NB4 (cell line): ENCODE results near the gene NUDT7.

ENCODE experiments used
- CTCF ChIP-seq: IDR thresholded peaks from one replicate; pipeline ENCODE4 v1.5.1; 2012; ENCODE audit warnings: low read depth, low read length
- MAX ChIP-seq: IDR thresholded peaks from 2 replicates; pipeline ENCODE4 v1.6.1; 2011; ENCODE audit warnings: low read depth, low read length
- POLR2A ChIP-seq: IDR thresholded peaks from 2 replicates; pipeline ENCODE4 v1.6.1; 2011; ENCODE audit warnings: mild to moderate bottlenecking; ENCODE audit not compliant: insufficient read length; ENCODE audit errors: extremely low read depth

DNA sequence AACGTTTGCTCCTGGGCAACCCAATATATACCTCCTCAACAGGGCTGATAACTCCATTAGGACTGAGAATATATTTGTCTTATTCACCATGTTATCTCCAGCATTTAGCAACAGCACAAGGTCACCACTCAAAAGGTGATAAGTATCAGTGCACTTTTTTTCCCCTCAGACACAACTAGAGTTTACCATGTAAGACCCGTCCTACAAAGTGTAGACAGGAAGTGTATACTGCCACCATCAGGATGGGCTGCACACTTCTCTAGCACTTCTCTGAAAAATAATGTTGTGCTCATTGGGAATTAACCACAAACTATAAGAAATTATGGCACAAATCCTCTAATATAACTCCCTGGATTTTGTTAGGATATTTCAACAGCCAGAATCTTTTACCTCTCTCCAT, 60.4 kb downstream of the NUDT7 start:
- TF ChIP-seq CTCF (peak; percentile 71), POLR2A (no peak), MAX (no peak)
